GM12878 (cell line): ENCODE data around the gene PTPN21. TPM values are rescaled to one million over a fixed set of nuclear protein-coding genes. Genes with fewer than 3 reads are reported as not detected.

Source experiments
- ATAC-seq: fragments of 200-7000 bp; cut with Tn5 transposase; 3 replicates; pipeline ENCODE4 v1.9.1; 2020; ENCODE audit warnings: mild to moderate bottlenecking, moderate library complexity
- BruUV-seq: library from RNA; stranded (reverse); fragments of 400-500 nt; replicated peaks from 2 replicates; lab custom pipeline; 2021; lab: Mats Ljungman, UMichigan
- CTCF ChIA-PET: fragments of 300-600 bp; sonication (Branson Sonifier 250); formaldehyde crosslinking; extraction: SDS; loops from one replicate; lab custom pipeline; 2021; ENCODE audit warnings: inconsistent platforms; lab: Yijun Ruan, JAX
- POLR2A ChIA-PET: fragments of 350-600 bp; formaldehyde crosslinking; extraction: SDS; loops from one replicate; lab custom pipeline; 2021; ENCODE audit warnings: inconsistent platforms; lab: Charles Lee
- RAD21 ChIA-PET: fragments of 300-600 bp; sonication (Branson Sonifier 250); formaldehyde crosslinking; loops from one replicate; lab custom pipeline; 2023; ENCODE audit warnings: antibody characterized with exemption; ENCODE audit not compliant: unreplicated experiment; lab: Charles Lee
- SMC1A ChIA-PET: fragments of 300-600 bp; sonication (Branson Sonifier 250); formaldehyde crosslinking; loops from one replicate; lab custom pipeline; 2023; ENCODE audit not compliant: unreplicated experiment, uncharacterized antibody; lab: Charles Lee
- DNase-seq: peaks from one replicate; pipeline ENCODE4 v3.0.0-alpha.2; 2011; ENCODE audit warnings: low read depth, low spot score
- FAIRE-seq: peaks from 3 replicates; lab custom pipeline; 2011; peaks lifted over from hg19 to GRCh38; lab: Jason Lieb, UNC
- H2AFZ ChIP-seq: 2 replicates; pipeline ENCODE4 v1.6.0; 2011; ENCODE audit warnings: low read depth, low read length, control low read depth; ENCODE audit not compliant: control insufficient read depth
- H3K27ac ChIP-seq: 2 replicates; pipeline ENCODE4 v1.5.1; 2011; ENCODE audit warnings: control low read depth; ENCODE audit not compliant: control insufficient read depth, insufficient read depth
- H3K27me3 ChIP-seq, 2 experiments: replicated peaks in 1 of 2; 2 replicates each; pipeline versions ENCODE4 v1.6.0 to v1.6.1; 2011; ENCODE audit warnings: low read length in 1 of 2; ENCODE audit not compliant: control insufficient read depth in 2 of 2, insufficient read depth in 2 of 2
- H3K36me3 ChIP-seq, 2 experiments: 2 replicates each; pipeline ENCODE4 v1.5.1; 2011; ENCODE audit warnings: low read length in 1 of 2; ENCODE audit not compliant: control insufficient read depth in 2 of 2, insufficient read depth in 2 of 2
- H3K4me1 ChIP-seq: 2 replicates; pipeline ENCODE4 v1.6.1; 2011; ENCODE audit warnings: mild to moderate bottlenecking, low read length, moderate library complexity, mixed read lengths; ENCODE audit not compliant: control insufficient read depth, insufficient read depth
- H3K4me2 ChIP-seq: 2 replicates; pipeline ENCODE4 v1.6.0; 2011; ENCODE audit warnings: control low read depth; ENCODE audit not compliant: control insufficient read depth, insufficient read depth
- H3K4me3 ChIP-seq: fragments of 200-600 bp; sonication (generic); 2 replicates; pipeline ENCODE4 v1.5.1; 2016
- H3K79me2 ChIP-seq: 2 replicates; pipeline ENCODE4 v1.6.0; 2011; ENCODE audit warnings: low read length; ENCODE audit not compliant: control insufficient read depth, insufficient read depth
- H3K9ac ChIP-seq: 2 replicates; pipeline ENCODE4 v1.8.0; 2011; ENCODE audit warnings: low read length, control low read depth, mixed read lengths; ENCODE audit not compliant: control insufficient read depth, insufficient read depth
- H3K9me3 ChIP-seq: replicated peaks from 3 replicates; pipeline ENCODE4 v1.5.1; 2011; ENCODE audit warnings: mild to moderate bottlenecking, low read length; ENCODE audit not compliant: control insufficient read depth, insufficient read depth
- H4K20me1 ChIP-seq: 2 replicates; pipeline ENCODE4 v1.6.0; 2011; ENCODE audit not compliant: control insufficient read depth, insufficient read depth
- EP300 ChIP-seq, 2 experiments: fragments of 150-350 bp in 1 of 2; IDR thresholded peaks; 2 replicates each; pipeline ENCODE4 v1.6.1; 2011 to 2012; ENCODE audit warnings: low read depth in 2 of 2, low read length in 2 of 2, borderline replicate concordance in 1 of 2, improper control_type of control experiment in 1 of 2, inconsistent platforms in 1 of 2; ENCODE audit not compliant: control insufficient read depth in 1 of 2
- MYC ChIP-seq: IDR thresholded peaks from 2 replicates; pipeline ENCODE4 v1.6.1; 2011; ENCODE audit warnings: mild to moderate bottlenecking, low read length, moderate library complexity, inconsistent platforms; ENCODE audit not compliant: insufficient read depth, insufficient replicate concordance, insufficient read length, severe bottlenecking
- PBX3 ChIP-seq: IDR thresholded peaks from 2 replicates; pipeline ENCODE4 v1.6.1; 2011; ENCODE audit warnings: mild to moderate bottlenecking, low read depth, low read length, moderate library complexity; ENCODE audit not compliant: insufficient replicate concordance
- YY1 ChIP-seq: IDR thresholded peaks from 2 replicates; pipeline ENCODE4 v1.6.1; 2011; ENCODE audit warnings: low read depth, mild to moderate bottlenecking, low read length
- WGBS: methylation state at CpG from one replicate; pipeline ENCODE4 v1.1.6; 2016; ENCODE audit warnings: low lambda C conversion rate; ENCODE audit not compliant: insufficient replicate concordance, insufficient coverage; ENCODE audit errors: missing lambda C conversion rate; 5-methylcytosine and 5-hydroxymethylcytosine counted together
- in situ Hi-C: fragments of 300-500 bp; cut with MboI; formaldehyde crosslinking; loops from 9 replicates; pipeline ENCODE4 v1.14.3; 2018; ENCODE audit warnings: mixed read lengths
- intact Hi-C: fragments of 100-400 bp; cut with micrococcal nuclease; formaldehyde crosslinking; loops from one replicate; pipeline ENCODE4 v1.14.2; 2022; ENCODE audit not compliant: unreplicated experiment
- polyA plus RNA-seq, 11 experiments: library from polyadenylated mRNA; depleted of rRNA in 4 of 11; unstranded in 6 of 11; stranded (reverse) in 5 of 11; fragments of >200 nt; fragmentation: Nextera tagmentation in 4 of 11; fragmentation: Illumina TruSeq in 1 of 11; extraction: Ambion mirVana in 4 of 11; extraction: Trizol in 1 of 11; gene quantifications; 1 replicate in 1 of 11; 2 replicates in 10 of 11; pipeline versions ENCODE4 v1.2.1 to v1.2.3, GENCODE V29; 2011 to 2016; ENCODE audit warnings: inconsistent platforms in 2 of 11, missing spikeins in 2 of 11, low read depth in 1 of 11
- total RNA-seq, 4 experiments: library from RNA; depleted of rRNA in 3 of 4; stranded (reverse); fragments of >200 nt in 3 of 4; fragmentation: Illumina TruSeq in 1 of 4; extraction: Trizol in 1 of 4; gene quantifications; 2 replicates each; pipeline versions ENCODE4 v1.2.1 to v1.2.3, GENCODE V29; 2013 to 2021
- TF ChIP-seq, protein P1 (sequence below): fragments of 450-650 bp; IDR thresholded peaks from 2 replicates; pipeline ENCODE4 v1.6.1; 2017; ENCODE audit warnings: low read depth, mild to moderate bottlenecking, moderate library complexity

Gene PTPN21
- total and polyA plus RNA-seq, 10 of the 15 experiments (the other 5 are each of a cell fraction or from before 2014, with no cell fraction given) = 0.01 to 0.23 (median 0.04) TPM; not detected in 3

GRCh38 chr14:88551980-88552431, 2.8 kb downstream of the PTPN21 start (continued):
- TF ChIP-seq PBX3 (no peak), YY1 (no peak)

DNA sequence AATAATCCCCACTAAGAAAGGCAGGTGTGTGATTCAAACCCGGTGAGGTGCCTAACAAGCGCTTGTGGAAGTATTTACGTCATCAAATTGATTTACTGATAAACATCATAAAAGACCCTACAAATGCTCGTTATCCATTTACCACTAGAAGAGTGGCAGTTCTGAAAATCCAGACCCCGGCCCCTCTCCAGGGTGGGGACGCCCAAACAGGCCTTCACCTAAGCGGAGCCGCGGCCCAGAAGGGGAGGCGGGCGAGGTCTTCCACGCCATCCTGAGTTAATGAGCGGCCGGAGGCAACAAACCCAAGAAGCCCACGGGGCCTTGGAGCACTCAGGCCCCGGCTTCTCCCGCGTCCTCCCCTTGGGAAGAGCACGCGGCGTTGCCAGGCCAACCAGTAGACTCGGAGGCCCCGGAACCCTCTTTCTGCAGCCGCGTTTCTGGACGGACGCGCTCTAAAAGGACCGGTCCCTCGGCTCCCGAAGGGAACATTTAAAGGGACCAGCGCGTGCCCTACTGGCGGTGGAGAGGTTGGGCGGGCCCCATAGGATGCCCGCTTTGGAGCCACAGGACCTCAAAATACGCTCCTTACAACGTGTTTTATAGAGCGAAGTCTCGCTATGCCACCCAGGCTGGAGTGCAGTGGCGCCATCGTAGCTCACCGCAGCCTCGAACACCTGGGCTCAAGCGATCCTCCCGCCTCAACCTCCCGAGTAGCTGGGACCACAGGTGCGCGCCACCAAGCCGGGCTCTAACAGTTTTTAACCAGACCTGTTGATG, 3.5 kb downstream of the PTPN21 start:
- TF ChIP-seq MYC = no peak
- TF ChIP-seq, protein P1, sequence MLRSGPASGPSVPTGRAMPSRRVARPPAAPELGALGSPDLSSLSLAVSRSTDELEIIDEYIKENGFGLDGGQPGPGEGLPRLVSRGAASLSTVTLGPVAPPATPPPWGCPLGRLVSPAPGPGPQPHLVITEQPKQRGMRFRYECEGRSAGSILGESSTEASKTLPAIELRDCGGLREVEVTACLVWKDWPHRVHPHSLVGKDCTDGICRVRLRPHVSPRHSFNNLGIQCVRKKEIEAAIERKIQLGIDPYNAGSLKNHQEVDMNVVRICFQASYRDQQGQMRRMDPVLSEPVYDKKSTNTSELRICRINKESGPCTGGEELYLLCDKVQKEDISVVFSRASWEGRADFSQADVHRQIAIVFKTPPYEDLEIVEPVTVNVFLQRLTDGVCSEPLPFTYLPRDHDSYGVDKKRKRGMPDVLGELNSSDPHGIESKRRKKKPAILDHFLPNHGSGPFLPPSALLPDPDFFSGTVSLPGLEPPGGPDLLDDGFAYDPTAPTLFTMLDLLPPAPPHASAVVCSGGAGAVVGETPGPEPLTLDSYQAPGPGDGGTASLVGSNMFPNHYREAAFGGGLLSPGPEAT = no peak
- TF ChIP-seq EP300 (IDR thresholded peaks at IDR 0.05; ENCODE audit: borderline replicate concordance in 1 of 2, control insufficient read depth in 1 of 2, low read depth in 2 of 2, low read length in 2 of 2) = no peak
- TF ChIP-seq, all 136 proteins: peak for 0
- no peak overlapping the region for H2AFZ ChIP-seq
- ChIA-PET SMC1A (no interaction called here), RAD21 (no interaction called here), POLR2A (no interaction called here), CTCF (no interaction called here)
- FAIRE-seq (no peak), ATAC-seq (no peak), DNase-seq (no peak)
- no peak overlapping the region for H3K4me3 ChIP-seq
- 69% methylated on average over 50 of the region's 50 CpGs for WGBS
- no peaks in the 10 kb centered on the region for H3K79me2 ChIP-seq
- H3K4me2 ChIP-seq = no peak overlapping the region
- H3K27me3 ChIP-seq = peaks cover 6 to 22% of the 10 kb centered on the region in 2 experiments
- H3K9me3 ChIP-seq = no peaks in the 10 kb centered on the region
- intact Hi-C loops = no loop called here
- H4K20me1 ChIP-seq = no peaks in the 10 kb centered on the region
- BruUV-seq = no TSS peak
- no peak overlapping the region for H3K9ac ChIP-seq
- no peaks in the 10 kb centered on the region for H3K4me1 ChIP-seq
- H3K27ac ChIP-seq = no peak overlapping the region
- in situ Hi-C loops = no loop called here
- H3K36me3 ChIP-seq = no peaks in the 10 kb centered on the region
